Measurements from ENCODE around the gene RTN4IP1.

- TF ChIP-seq CTCF (IDR thresholded peaks at IDR 0.05) (no peak), POLR2A (IDR thresholded peaks at IDR 0.05) (no peak), POLR2AphosphoS5 (IDR thresholded peaks at IDR 0.05) (peak; percentile 66 to 86 (median 67)), EP300 (IDR thresholded peaks at IDR 0.05) (no peak)
Observed at GRCh38 chr6:106629103-106629858, at the start of gene RTN4IP1, which contains the start of gene QRSL1.
